ENCODE data around the gene ZNF792. TPM values are rescaled to one million over a fixed set of nuclear protein-coding genes. Genes with fewer than 3 reads are reported as not detected.

Gene ZNF792
- total RNA-seq = 1.1 and 2.1 TPM in 2 replicates

GRCh38 chr19:34963573-34964406 lies at the start of gene ZNF792:
Gene ZNF792 (minus strand): TSS chr19:34964229. CDS start chr19:34963662, 567 bp downstream.

GRCh38 chr19:34999498-35000337 lies 35.7 kb upstream of the ZNF792 start, which contains the start of gene GRAMD1A:
Gene GRAMD1A (plus strand): TSS chr19:35000323. CDS start chr19:35000479, 156 bp downstream.

GRCh38 chr19:34926685-34927375 lies 37.2 kb downstream of the ZNF792 start, which contains the start of gene ZNF30:
Gene ZNF30 (plus strand): TSS chr19:34926903. CDS start chr19:34929948, 3,045 bp downstream.

Other genes starting within 250 kb of the ZNF792 start
- 7.1 and 8.1 TPM in 2 replicates for gene ZNF181, start 230.0 kb downstream of the ZNF792 start, total RNA-seq
- gene ZNF599, start 191.0 kb downstream of the ZNF792 start, total RNA-seq = 3.3 and 6.5 TPM in 2 replicates
- 0.99 and 1.3 TPM in 2 replicates for gene ZNF30, start 37.3 kb downstream of the ZNF792 start, total RNA-seq
- 38.8 and 39.9 TPM in 2 replicates for gene GRAMD1A, start 36.1 kb upstream of the ZNF792 start, total RNA-seq
- gene SCN1B, start 66.2 kb upstream of the ZNF792 start, total RNA-seq = 0.23 and 1.3 TPM in 2 replicates
- gene HPN, start 77.5 kb upstream of the ZNF792 start, total RNA-seq = not detected in 2 replicates
- 517 and 658 TPM in 2 replicates for gene FXYD3, start 151.6 kb upstream of the ZNF792 start, total RNA-seq
- gene LGI4, start 170.8 kb upstream of the ZNF792 start, total RNA-seq = not detected in 2 replicates
- gene FXYD1, start 174.6 kb upstream of the ZNF792 start, total RNA-seq = not detected in 2 replicates
- gene FXYD7, start 179.0 kb upstream of the ZNF792 start, total RNA-seq = not detected in 2 replicates
- 80.3 and 113 TPM in 2 replicates for gene FXYD5, start 190.5 kb upstream of the ZNF792 start, total RNA-seq